Suprapubic skin (tissue), 3 donors: ENCODE data around the gene MRPS30.

Source experiments
- CTCF ChIP-seq, 2 donors: fragments of 200-600 bp in 1 of 2; fragments of 450-650 bp in 1 of 2; sonication (generic) in 1 of 2; IDR thresholded peaks; one replicate each; pipeline ENCODE4 v1.5.1; 2016 to 2019; ENCODE audit warnings: antibody characterized with exemption in 2 of 2, mild to moderate bottlenecking in 1 of 2, moderate library complexity in 1 of 2
- EP300 ChIP-seq: sonication (generic); formaldehyde crosslinking; IDR thresholded peaks from one replicate; pipeline ENCODE4 v1.6.1; 2017; ENCODE audit warnings: antibody characterized with exemption
- POLR2A ChIP-seq, 2 donors: fragments of 450-650 bp; IDR thresholded peaks; one replicate each; pipeline ENCODE4 v1.6.1; 2017; ENCODE audit warnings: antibody characterized with exemption in 2 of 2, mild to moderate bottlenecking in 2 of 2, moderate library complexity in 2 of 2

GRCh38 chr5:44808435-44809214 is at the start of gene MRPS30:
- peak in 1 of 2 donors; percentile 64 for TF ChIP-seq POLR2A (IDR thresholded peaks at IDR 0.05)
- no peak for TF ChIP-seq CTCF (IDR thresholded peaks at IDR 0.05)
- TF ChIP-seq EP300, result no peak
